K562 (cell line): ENCODE measurements around the gene NAE1. TPM values are rescaled to one million over a fixed set of nuclear protein-coding genes. Genes with fewer than 3 reads are reported as not detected.

ENCODE experiments used
- CSDE1 ChIP-seq, 2 experiments: fragments of 450-650 bp; IDR thresholded peaks; 2 replicates each; pipeline ENCODE4 v1.6.1; 2016; ENCODE audit warnings: mild to moderate bottlenecking in 1 of 2
- ESRRA ChIP-seq: fragments of 450-650 bp; IDR thresholded peaks from 2 replicates; pipeline ENCODE4 v1.6.1; 2014; ENCODE audit warnings: low read depth, mild to moderate bottlenecking, moderate library complexity, borderline replicate concordance
- HDAC1 ChIP-seq, 2 experiments: fragments of 450-650 bp; IDR thresholded peaks; 2 replicates each; pipeline ENCODE4 v1.6.1; 2016 to 2017; ENCODE audit warnings: inconsistent platforms in 1 of 2, mild to moderate bottlenecking in 1 of 2, moderate library complexity in 1 of 2
- MCM3 ChIP-seq: fragments of 450-650 bp; IDR thresholded peaks from 2 replicates; pipeline ENCODE4 v1.6.1; 2016
- MED1 ChIP-seq: sonication (generic); formaldehyde crosslinking; IDR thresholded peaks from 2 replicates; pipeline ENCODE4 v1.8.1; 2023; ENCODE audit warnings: missing genetic modification reagents, borderline replicate concordance
- MIER1 ChIP-seq: fragments of 450-650 bp; IDR thresholded peaks from 2 replicates; pipeline ENCODE4 v1.6.1; 2016; ENCODE audit warnings: antibody characterized with exemption, mild to moderate bottlenecking, low read depth
- PCBP1 ChIP-seq: fragments of 200-400 bp; formaldehyde crosslinking; IDR thresholded peaks from 2 replicates; pipeline ENCODE4 v1.6.1; 2018; ENCODE audit warnings: mild to moderate bottlenecking, low read depth, low read length; ENCODE audit not compliant: poor library complexity, severe bottlenecking
- PHTF2 ChIP-seq: fragments of 250-450 bp; sonication (Bioruptor Pico); IDR thresholded peaks from 2 replicates; pipeline ENCODE4 v1.5.0; 2021; ENCODE audit warnings: mild to moderate bottlenecking
- RBM17 ChIP-seq: fragments of 200-400 bp; formaldehyde crosslinking; IDR thresholded peaks from 2 replicates; pipeline ENCODE4 v1.6.1; 2017; ENCODE audit warnings: low read depth, mild to moderate bottlenecking, low read length, borderline replicate concordance
- SREBF2 ChIP-seq: sonication (generic); formaldehyde crosslinking; IDR thresholded peaks from 2 replicates; pipeline ENCODE4 v1.4.0; 2020; ENCODE audit warnings: mild to moderate bottlenecking, missing genetic modification reagents
- WHSC1 ChIP-seq: IDR thresholded peaks from one replicate; pipeline ENCODE4 v1.6.1; 2012; ENCODE audit warnings: low read length, control low read depth, inconsistent platforms
- ZBTB1 ChIP-seq: sonication (generic); formaldehyde crosslinking; IDR thresholded peaks from 2 replicates; pipeline ENCODE4 v1.8.1; 2023; ENCODE audit warnings: missing genetic modification reagents, low read depth, mild to moderate bottlenecking, borderline replicate concordance
- ZKSCAN8 ChIP-seq: fragments of 200-800 bp; sonication (Bioruptor generic); IDR thresholded peaks from 2 replicates; pipeline ENCODE4 v1.6.1; 2016; ENCODE audit warnings: missing genetic modification characterization, missing compliant biosample characterization
- ZNF354B ChIP-seq: fragments of 250-450 bp; sonication (Bioruptor Pico); IDR thresholded peaks from 2 replicates; pipeline ENCODE4 v1.4.0; 2020
- ZNF561 ChIP-seq: fragments of 450-650 bp; formaldehyde crosslinking; conservative IDR thresholded peaks from 2 replicates; pipeline ENCODE4 v1.4.0; 2020; ENCODE audit warnings: mild to moderate bottlenecking, moderate library complexity
- ZNF583 ChIP-seq: fragments of 250-450 bp; sonication (Bioruptor Pico); IDR thresholded peaks from 2 replicates; pipeline ENCODE4 v1.4.0; 2020
- polyA plus RNA-seq, 8 experiments: library from polyadenylated mRNA; depleted of rRNA in 4 of 8; stranded (reverse) in 5 of 8; unstranded in 3 of 8; fragments of >200 nt; fragmentation: Nextera tagmentation in 2 of 8; fragmentation: Illumina TruSeq in 1 of 8; extraction: Ambion mirVana in 2 of 8; extraction: Trizol in 1 of 8; gene quantifications; 2 replicates each; pipeline versions ENCODE4 v1.2.1 to v1.2.3, GENCODE V29; 2011 to 2014; ENCODE audit warnings: inconsistent platforms in 1 of 8, missing spikeins in 1 of 8
- total RNA-seq, 7 experiments: library from RNA; depleted of rRNA in 6 of 7; stranded (reverse); fragments of >200 nt in 6 of 7; fragmentation: Illumina TruSeq in 2 of 7; extraction: Trizol in 2 of 7; gene quantifications; 2 replicates each; pipeline versions ENCODE4 v1.2.1 to v1.2.3, GENCODE V29; 2011 to 2021; ENCODE audit warnings: low replicate concordance in 1 of 7
- TF ChIP-seq, protein P1 (sequence below): fragments of 450-650 bp; IDR thresholded peaks from 2 replicates; pipeline ENCODE4 v1.6.1; 2018; ENCODE audit not compliant: partially characterized antibody
- TF ChIP-seq, protein P2 (sequence below): fragments of 450-650 bp; IDR thresholded peaks from 2 replicates; pipeline ENCODE4 v1.6.1; 2017; ENCODE audit warnings: antibody characterized with exemption, mild to moderate bottlenecking

Gene NAE1
- total and polyA plus RNA-seq, 9 of the 15 experiments (the other 6 are each of a cell fraction or from before 2014, with no cell fraction given): 165 to 294 (median 230) TPM

DNA sequence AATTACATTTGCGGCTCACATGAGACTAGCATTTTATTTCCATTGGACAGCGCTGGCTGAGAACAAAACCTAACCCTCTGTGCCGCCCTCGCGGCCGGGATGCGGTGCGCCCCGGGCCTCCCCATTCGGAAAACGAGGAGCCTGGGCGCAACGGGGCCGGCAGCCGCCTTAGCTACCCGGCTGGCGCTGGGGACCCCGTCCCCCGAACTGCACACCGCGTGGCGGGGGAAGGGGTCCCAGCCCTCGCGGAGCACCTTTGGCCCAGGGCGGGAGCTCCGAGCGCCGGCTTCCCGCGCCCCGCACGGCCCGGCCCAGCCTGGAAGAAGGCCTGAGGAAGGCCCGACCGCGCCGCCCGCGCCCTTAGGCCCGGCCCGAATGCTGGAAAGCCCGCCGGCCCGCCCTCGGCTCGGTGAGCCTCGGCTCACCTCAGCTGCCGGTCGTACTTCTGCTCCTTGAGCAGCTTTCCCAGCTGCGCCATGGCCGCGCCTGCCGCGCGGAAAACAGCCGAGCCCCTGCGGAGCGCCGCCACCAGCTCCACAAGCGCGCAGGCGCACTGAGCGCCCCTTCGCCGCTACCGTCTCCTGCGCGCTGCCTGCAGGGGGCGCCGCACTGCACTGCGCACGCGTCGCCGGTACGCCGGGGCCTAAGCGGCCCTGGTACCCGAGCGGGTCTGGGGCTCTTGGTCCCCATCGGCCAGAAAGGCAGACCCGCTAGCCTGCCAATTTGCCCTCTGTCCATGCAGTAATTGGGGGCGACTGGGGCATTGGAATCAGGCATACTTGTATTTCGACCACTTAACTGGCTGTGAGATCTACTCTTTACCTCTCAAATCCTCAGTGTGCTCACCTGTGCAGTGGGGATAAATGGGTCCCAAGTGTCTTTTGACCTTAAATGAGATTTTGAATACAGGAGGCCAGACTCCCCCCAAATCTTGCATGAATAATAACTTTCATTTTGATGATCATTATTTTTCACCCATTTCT, at the start of gene NAE1 (continued):
- TF ChIP-seq RBM17 (no peak), CSDE1 (IDR thresholded peaks at IDR 0.05) (peak in 1 of 2 experiments; percentile 1; a peak in 1 of 4 replicates), PHTF2 (CRISPR knock-in tag) (no peak), ZKSCAN8 (CRISPR knock-in tag) (no peak), MIER1 (no peak), ZNF354B (CRISPR knock-in tag) (no peak), ZNF561 (CRISPR knock-in tag) (no peak), ESRRA (peak; percentile 58; the same call in 1 of the 2 replicates), PCBP1 (no peak), ZBTB1 (0 out of 2 replicates have a peak, but pooled peaks have one; percentile 63), WHSC1 (no peak), SREBF2 (CRISPR knock-in tag) (no peak), MED1 (CRISPR knock-in tag) (no peak), MCM3 (no peak), ZNF583 (CRISPR knock-in tag) (no peak), HDAC1 (IDR thresholded peaks at IDR 0.05) (peak in 1 of 2 experiments; percentile 58; a peak in 1 of 4 replicates)
- TF ChIP-seq, protein P1, sequence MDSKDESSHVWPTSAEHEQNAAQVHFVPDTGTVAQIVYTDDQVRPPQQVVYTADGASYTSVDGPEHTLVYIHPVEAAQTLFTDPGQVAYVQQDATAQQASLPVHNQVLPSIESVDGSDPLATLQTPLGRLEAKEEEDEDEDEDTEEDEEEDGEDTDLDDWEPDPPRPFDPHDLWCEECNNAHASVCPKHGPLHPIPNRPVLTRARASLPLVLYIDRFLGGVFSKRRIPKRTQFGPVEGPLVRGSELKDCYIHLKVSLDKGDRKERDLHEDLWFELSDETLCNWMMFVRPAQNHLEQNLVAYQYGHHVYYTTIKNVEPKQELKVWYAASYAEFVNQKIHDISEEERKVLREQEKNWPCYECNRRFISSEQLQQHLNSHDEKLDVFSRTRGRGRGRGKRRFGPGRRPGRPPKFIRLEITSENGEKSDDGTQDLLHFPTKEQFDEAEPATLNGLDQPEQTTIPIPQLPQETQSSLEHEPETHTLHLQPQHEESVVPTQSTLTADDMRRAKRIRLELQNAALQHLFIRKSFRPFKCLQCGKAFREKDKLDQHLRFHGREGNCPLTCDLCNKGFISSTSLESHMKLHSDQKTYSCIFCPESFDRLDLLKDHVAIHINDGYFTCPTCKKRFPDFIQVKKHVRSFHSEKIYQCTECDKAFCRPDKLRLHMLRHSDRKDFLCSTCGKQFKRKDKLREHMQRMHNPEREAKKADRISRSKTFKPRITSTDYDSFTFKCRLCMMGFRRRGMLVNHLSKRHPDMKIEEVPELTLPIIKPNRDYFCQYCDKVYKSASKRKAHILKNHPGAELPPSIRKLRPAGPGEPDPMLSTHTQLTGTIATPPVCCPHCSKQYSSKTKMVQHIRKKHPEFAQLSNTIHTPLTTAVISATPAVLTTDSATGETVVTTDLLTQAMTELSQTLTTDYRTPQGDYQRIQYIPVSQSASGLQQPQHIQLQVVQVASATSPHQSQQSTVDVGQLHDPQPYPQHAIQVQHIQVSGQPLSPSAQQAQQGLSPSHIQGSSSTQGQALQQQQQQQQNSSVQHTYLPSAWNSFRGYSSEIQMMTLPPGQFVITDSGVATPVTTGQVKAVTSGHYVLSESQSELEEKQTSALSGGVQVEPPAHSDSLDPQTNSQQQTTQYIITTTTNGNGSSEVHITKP: no peak
- TF ChIP-seq, protein P2, sequence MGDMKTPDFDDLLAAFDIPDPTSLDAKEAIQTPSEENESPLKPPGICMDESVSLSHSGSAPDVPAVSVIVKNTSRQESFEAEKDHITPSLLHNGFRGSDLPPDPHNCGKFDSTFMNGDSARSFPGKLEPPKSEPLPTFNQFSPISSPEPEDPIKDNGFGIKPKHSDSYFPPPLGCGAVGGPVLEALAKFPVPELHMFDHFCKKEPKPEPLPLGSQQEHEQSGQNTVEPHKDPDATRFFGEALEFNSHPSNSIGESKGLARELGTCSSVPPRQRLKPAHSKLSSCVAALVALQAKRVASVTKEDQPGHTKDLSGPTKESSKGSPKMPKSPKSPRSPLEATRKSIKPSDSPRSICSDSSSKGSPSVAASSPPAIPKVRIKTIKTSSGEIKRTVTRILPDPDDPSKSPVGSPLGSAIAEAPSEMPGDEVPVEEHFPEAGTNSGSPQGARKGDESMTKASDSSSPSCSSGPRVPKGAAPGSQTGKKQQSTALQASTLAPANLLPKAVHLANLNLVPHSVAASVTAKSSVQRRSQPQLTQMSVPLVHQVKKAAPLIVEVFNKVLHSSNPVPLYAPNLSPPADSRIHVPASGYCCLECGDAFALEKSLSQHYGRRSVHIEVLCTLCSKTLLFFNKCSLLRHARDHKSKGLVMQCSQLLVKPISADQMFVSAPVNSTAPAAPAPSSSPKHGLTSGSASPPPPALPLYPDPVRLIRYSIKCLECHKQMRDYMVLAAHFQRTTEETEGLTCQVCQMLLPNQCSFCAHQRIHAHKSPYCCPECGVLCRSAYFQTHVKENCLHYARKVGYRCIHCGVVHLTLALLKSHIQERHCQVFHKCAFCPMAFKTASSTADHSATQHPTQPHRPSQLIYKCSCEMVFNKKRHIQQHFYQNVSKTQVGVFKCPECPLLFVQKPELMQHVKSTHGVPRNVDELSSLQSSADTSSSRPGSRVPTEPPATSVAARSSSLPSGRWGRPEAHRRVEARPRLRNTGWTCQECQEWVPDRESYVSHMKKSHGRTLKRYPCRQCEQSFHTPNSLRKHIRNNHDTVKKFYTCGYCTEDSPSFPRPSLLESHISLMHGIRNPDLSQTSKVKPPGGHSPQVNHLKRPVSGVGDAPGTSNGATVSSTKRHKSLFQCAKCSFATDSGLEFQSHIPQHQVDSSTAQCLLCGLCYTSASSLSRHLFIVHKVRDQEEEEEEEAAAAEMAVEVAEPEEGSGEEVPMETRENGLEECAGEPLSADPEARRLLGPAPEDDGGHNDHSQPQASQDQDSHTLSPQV: 0 out of 2 replicates have a peak, but pooled peaks have one; percentile 62
